8988T (cell line): ENCODE results near the gene SDCBP2.
"Not testable (repeated sequence)": the region's sequence is repeated elsewhere in the genome, so short reads cannot be mapped to it uniquely, and the experiment has no call there.

Experiments used
- DNase-seq: peaks from one replicate; pipeline ENCODE4 v3.0.0; 2011

SDCBP2 gene

GRCh38 chr20:1357921-1358671 is 29.2 kb upstream of the SDCBP2 start:
- DNase-seq = no peak

GRCh38 chr20:1353956-1354355 is 25.0 kb upstream of the SDCBP2 start:
- DNase-seq = no peak

GRCh38 chr20:1346315-1346969 is 17.5 kb upstream of the SDCBP2 start:
- no peak for DNase-seq

- DNase-seq = no peak
These were observed 16.8 kb upstream of the SDCBP2 start for GRCh38 chr20:1345756-1346093.

GRCh38 chr20:1345030-1345755 is 16.3 kb upstream of the SDCBP2 start:
- DNase-seq = no peak

GRCh38 chr20:1343446-1344124 is 14.6 kb upstream of the SDCBP2 start:
- DNase-seq = not testable (repeated sequence)

- DNase-seq = no peak
These were observed 12.8 kb upstream of the SDCBP2 start for GRCh38 chr20:1341561-1342265.

- no peak for DNase-seq
These were observed 9.9 kb upstream of the SDCBP2 start for GRCh38 chr20:1338801-1339200.

GRCh38 chr20:1338096-1338495 is 9.2 kb upstream of the SDCBP2 start:
- DNase-seq = no peak

- no peak for DNase-seq
These were observed 8.5 kb upstream of the SDCBP2 start for GRCh38 chr20:1337441-1337840.

- no peak for DNase-seq
These were observed 7.9 kb upstream of the SDCBP2 start for GRCh38 chr20:1336699-1337367.

- no peak for DNase-seq
These were observed 7.2 kb upstream of the SDCBP2 start for GRCh38 chr20:1335961-1336698.

GRCh38 chr20:1334761-1335160 is 5.8 kb upstream of the SDCBP2 start:
- DNase-seq = no peak

- DNase-seq = no peak
These were observed 5.4 kb upstream of the SDCBP2 start for GRCh38 chr20:1334370-1334731.

- no peak for DNase-seq
These were observed 4.8 kb upstream of the SDCBP2 start for GRCh38 chr20:1333462-1334369.

- no peak for DNase-seq
These were observed 3.9 kb upstream of the SDCBP2 start for GRCh38 chr20:1332749-1333300.

- no peak for DNase-seq
These were observed 3.0 kb upstream of the SDCBP2 start for GRCh38 chr20:1331801-1332453.

GRCh38 chr20:1331101-1331500 is 2.2 kb upstream of the SDCBP2 start:
- DNase-seq = no peak

GRCh38 chr20:1330075-1330830 is 1.3 kb upstream of the SDCBP2 start:
- DNase-seq = no peak
